ENCODE measurements around the gene CRLF3.
"Not testable (repeated sequence)": the region's sequence is repeated elsewhere in the genome, so short reads cannot be mapped to it uniquely, and the experiment has no call there.

CRLF3 gene

DNA sequence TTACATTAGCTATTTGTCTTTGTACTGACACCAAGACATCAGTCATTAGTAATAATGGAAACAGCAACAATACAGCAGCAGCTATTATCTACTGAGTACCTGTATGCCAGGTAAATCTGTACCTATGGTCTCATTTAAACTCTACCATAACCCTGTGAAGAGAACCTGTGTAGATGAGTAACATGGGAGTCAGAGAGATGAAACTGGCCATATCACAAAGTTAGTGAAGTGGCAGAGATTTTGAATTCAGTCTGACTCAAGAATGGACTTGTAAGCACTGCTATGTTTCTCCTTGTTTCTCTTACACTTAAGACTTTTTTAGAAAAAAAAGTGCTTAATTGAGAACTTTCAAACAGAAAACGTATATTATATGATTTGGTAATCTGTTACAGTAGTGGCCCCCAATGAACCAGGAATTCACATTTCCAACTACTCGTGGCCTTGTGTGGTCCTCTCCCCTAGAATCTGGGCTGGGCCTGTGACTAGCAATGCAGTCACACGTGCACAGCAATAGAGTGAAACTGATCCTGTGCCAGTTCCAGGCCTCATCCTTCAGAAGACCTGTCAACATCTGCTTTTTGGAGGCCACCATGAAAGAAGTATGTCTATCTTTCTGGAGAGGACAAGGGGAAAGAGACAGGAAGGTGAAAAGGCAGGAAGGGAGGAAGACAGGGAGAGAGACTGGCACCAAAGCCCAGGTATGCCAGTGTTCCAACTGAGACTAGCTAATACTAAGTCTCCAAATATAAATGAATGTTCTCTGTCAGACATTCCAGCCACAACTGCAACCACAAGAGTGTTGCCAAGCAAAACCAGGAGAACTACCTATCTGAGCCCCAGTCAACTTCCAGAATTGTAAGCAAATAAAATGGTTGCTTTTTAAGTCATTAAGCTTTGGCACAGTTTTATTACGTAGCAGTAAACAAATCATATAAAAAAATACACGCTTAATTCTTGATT, 12.0 kb downstream of the CRLF3 start:
- DNase-seq, result no peak

- no peak for DNase-seq
Observed at GRCh38 chr17:30809867-30810266, 14.6 kb downstream of the CRLF3 start.

GRCh38 chr17:30808785-30809286, 15.7 kb downstream of the CRLF3 start:
- no peak for DNase-seq

DNA sequence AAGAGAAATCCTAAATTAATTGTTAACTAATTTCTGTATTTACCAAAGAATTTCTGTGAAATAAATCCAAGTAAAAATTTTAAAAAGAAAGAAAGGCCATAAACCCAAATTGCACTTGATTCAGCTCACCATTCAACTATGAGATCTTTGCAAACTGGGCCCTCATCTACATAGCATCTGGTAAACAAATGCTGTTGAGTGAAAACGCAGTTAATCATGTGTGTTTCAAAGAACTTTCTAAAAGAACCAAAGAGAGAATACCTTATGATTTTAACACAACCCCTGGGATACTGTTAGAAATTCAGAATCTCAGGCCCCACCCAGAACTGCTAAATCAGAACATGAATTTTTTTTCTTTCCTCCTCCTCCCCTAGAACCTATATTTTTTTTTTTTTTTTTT, 16.6 kb downstream of the CRLF3 start:
- DNase-seq, result no peak

- no peak for DNase-seq
Observed at GRCh38 chr17:30805944-30806456, 18.5 kb downstream of the CRLF3 start.

DNA sequence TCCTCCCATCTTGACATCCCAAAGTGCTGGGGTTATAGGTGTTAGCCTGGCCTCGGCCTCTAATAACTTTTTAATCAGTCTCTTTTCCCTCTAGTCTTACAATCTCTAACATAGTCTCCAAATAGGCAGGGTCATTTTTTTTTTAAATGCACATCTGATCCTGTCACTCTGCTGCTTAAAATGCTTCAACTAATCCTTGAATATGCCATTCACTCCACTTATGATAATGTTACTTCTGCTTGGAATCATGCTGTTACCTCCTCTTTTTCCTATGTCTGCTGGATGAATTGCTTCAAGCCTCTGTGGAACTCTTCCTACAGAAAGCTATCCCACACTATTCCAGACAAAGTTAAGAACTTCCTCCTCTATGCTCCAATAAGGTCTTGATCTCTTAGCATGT, 22.8 kb downstream of the CRLF3 start:
- no peak for DNase-seq

GRCh38 chr17:30796016-30796415, 28.5 kb downstream of the CRLF3 start:
- no peak for DNase-seq

DNA sequence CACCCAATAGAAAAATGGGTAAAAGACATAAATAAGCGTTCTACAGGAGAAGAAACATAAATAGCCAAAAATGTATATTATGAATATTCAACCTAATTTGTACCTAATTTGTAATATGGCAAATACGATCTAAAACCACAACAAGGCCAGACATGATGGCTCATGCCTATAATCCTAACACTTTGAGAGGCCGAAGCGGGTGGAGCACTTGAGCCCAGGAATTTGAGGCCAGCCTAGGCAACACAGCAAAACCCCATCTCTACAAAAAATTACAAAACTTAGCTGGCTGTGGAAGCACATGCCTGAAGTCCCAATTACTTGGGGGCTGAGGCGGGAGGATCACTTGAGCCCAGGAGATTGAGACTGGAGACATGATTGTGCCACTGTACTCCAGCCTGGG, 30.1 kb downstream of the CRLF3 start:
- DNase-seq, result no peak

- DNase-seq, result no peak
Observed at GRCh38 chr17:30793282-30793977, 31.1 kb downstream of the CRLF3 start.

DNA sequence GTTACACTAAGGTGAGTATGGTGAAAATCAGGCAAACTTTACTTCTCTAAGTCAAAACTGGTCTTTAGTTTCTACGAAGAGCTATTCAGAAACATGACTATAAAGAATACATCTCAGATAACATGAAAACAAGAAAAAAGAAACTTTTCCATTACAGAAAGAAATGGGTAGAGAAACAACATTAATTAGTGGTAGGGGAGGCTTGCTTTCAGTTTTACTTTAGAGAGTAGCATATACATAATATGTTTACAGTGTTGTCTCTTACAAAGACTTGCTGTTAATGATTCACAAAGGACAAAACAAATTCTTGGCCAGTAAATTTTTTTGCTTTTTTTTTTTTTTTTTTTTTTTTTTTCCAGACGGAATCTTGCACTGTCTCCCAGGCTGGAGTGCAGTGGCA, 34.2 kb downstream of the CRLF3 start:
- DNase-seq, result no peak

DNA sequence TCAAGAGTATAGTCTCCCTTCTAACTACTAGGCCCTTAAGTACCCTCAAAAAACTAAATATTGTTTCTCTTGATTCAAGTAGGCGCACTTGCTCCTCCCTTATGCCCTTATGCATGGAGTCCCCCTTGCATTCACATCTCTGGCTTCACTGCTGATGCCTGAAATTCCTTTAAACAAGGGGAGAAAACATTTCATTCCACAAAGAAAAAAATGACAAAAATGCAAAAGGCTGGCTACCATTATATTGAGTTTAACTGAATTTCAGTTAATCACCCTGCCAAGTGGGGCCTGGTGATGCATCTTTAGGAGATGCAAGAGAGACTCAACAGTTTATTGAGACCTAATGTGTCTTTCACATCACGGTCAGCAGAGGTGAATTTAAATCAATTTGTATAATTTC, 35.6 kb downstream of the CRLF3 start:
- DNase-seq, result no peak

- DNase-seq, result no peak
Observed at GRCh38 chr17:30782206-30782605, 42.3 kb downstream of the CRLF3 start.

DNA sequence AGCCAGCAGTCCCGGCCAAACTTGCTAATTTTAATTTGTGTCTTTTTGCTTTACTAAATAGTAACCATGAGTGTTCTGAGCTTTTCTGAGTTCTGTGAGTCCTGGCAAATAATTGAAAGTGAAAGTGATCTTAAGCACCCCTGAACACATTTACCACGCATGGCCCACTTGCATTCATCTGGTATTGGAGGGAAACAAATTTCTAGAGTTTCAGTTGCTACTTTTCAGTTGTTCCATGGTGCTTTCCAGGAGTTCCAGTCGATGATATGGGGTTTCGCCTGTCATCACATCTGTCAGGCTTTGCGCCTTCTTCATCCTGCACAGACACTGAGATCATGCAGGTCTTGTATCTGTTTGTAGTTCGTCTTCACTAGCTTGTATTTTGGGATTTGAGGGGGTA, 44.1 kb downstream of the CRLF3 start:
- no peak for DNase-seq

DNA sequence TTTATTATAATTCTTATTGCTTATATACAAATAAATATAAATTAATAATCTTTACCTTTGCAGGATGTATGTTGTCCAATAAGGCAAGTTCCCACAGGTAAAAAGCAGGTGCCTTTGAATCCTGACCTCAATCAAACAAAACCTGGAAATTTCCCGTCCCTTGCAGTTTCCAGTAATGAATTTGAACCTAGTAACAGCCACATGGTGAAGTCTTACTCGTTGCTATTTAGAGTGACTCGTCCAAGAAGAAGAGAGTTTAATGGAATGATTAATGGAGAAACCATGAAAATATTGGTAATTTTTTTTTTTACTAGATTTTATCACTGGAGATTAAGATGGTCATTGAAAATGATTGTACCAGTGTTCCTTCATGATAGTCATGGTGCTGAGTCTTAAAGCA, 55.7 kb downstream of the CRLF3 start:
- DNase-seq, result not testable (repeated sequence)

DNA sequence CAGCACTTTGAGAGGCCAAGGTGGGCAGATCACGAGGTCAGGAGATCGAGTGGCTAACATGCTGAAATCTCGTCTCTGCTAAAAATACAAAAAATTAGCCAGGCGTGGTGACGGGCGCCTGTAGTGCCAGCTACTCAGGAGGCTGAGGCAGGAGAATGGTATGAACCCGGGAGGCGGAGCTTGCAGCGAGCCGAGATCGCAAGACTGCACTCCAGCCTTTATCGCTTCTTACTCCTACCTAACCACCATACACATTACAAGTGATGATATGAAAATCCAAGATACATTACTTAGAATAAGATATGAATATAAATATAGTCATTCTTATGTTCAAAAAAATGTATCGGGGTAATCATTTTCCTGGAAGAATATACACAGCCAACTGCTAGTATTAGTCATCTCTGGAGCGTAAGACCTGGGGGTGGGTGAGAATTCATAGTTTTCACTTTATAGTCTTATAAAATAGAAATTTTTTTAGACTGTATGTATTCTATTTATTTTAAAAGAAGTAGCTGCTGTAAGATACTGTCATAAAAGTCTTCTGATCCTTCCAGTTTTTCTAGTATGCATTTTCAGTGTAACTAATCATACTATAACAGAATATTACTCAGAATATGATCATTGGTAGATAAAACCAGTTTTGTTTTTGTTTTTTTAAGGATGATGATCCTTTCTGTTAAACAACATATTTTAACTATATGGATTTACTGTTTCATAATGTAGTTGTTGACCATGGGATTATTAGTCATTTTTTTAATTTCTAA, 56.7 kb downstream of the CRLF3 start:
- not testable (repeated sequence) for DNase-seq

GRCh38 chr17:30761060-30761459, 63.4 kb downstream of the CRLF3 start:
- no peak for DNase-seq

- not testable (repeated sequence) for DNase-seq
Observed at GRCh38 chr17:30753291-30753690, 71.2 kb downstream of the CRLF3 start.

DNA sequence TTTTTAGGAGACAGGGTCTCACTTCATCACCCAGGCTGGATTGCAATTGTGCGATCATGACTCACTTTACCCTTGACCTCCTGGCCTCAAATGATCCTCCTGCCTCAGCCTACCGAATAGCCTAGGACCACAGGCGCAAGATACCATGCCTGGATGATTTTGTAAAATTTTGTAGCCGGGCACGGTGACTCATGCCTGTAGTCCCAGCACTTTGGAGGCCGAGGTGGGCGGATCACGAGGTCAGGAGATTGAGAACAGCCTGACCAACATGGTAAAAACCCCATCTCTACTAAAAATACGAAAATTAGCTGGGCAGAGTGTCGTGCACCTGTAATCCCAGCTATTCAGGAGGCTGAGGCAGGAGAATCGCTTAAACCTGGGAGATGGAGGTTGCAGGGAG, 73.5 kb downstream of the CRLF3 start:
- not testable (repeated sequence) for DNase-seq

DNA sequence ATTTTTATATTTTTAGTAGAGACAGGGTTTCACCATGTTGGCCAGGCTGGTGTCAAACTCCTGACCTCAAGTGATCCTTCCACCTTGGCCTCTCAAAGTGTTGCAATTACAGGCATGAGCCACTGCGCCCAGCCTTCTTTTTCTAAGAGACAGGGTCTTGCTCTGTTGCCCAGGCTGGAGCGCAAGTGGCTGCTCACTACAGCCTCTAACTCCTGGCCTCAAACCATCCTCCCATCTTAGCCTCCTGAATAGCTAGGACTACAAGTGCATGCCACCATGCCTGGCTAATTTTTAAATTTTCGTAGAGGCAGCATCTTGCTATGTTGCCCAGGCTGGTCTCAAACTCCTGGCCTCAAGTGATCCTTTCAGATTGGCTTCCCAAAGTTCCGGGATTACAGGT, 76.9 kb downstream of the CRLF3 start:
- DNase-seq, result not testable (repeated sequence)

GRCh38 chr17:30742669-30743068, 81.8 kb downstream of the CRLF3 start:
- DNase-seq, result not testable (repeated sequence)

DNA sequence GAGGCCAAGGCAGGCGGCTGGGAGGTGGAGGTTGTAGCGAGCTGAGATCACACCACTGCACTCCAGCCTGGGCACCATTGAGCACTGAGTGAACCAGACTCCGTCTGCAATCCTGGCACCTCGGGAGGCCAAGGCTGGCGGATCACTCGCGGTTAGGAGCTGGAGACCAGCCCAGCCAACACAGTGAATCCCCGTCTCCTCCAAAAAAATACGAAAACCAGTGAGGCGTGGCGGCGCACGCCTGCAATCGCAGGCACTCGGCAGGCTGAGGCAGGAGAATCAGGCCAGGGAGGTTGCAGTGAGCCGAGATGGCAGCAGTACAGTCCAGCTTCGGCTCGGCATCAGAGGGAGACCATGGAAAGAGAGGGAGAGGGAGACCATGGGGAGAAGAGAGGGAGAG, 88.1 kb downstream of the CRLF3 start:
- not testable (repeated sequence) for DNase-seq

DNA sequence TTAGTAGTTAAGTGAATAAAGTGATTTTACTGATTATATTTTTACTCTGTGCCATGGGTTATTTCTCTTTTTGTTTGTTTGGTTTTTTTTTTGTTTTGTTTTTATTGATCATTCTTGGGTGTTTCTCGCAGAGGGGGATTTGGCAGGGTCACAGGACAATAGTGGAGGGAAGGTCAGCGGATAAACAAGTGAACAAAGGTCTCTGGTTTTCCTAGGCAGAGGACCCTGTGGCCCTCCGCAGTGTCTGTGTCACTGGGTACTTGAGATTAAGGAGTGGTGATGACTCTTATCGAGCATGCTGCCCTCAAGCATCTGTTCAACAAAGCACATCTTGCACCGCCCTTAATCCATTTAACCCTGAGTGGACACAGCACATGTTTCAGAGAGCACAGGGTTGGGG, 88.8 kb downstream of the CRLF3 start:
- not testable (repeated sequence) for DNase-seq

- not testable (repeated sequence) for DNase-seq
Observed at GRCh38 chr17:30735206-30735605, 89.3 kb downstream of the CRLF3 start.
